HG02943 (cell line): ENCODE results near the gene CAPN7.
A peak's percentile ranks its signal among the peaks of the same experiment; 100 is the strongest.

Experiments
- ATAC-seq: cut with Tn5 transposase; IDR thresholded peaks from one replicate; pipeline ENCODE4 v1.9.1; 2021; ENCODE audit warnings: mild to moderate bottlenecking, low read depth, moderate library complexity; ENCODE audit not compliant: unreplicated experiment

Gene CAPN7

DNA sequence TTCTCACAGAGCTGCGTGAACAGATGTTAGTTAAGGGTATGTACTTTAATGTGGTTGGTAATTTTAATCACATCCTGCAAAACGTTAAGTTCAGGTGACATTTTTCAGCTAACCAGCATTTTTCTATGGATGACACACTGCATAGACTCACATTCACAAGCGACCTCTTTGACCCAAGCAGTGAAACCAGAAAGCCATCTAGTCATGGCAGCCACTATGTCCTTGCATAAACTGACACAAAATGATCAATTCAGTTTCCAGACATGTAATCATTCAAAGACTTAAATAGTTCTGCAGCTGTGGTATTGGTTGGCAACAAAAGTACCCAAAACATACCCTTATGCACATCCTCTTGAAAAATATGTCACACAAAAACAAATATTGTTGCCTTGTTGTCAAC lies 7.4 kb upstream of the CAPN7 start:
- ATAC-seq: no peak

DNA sequence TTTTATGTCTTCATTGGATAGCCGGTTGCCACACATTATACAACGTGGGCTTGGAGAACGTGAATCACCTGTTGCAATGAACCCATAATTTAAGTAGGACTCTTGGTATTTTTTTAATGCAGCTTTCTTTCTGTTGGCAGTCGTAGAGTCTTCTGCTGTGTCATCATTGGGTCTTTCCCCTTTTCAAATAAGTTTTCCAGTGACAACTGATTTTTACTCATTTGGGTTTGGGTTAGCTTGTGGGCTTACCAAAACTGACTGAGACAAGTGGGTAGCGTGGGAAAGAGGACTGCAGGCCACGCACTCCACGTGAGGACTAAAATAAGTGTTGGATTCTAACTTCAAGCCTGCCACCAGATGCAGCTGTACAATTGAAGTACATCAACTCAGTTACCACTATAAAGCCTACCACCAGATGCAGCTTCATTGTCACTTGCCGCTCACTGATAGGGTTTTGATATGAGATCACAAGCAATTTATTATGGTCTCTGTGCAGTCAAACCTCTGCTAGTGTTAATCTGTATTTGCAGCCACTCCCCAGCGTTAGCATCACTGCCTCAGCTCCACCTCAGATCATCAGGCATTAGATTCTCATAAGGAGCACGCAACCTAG lies 6.4 kb upstream of the CAPN7 start:
- no peak for ATAC-seq

DNA sequence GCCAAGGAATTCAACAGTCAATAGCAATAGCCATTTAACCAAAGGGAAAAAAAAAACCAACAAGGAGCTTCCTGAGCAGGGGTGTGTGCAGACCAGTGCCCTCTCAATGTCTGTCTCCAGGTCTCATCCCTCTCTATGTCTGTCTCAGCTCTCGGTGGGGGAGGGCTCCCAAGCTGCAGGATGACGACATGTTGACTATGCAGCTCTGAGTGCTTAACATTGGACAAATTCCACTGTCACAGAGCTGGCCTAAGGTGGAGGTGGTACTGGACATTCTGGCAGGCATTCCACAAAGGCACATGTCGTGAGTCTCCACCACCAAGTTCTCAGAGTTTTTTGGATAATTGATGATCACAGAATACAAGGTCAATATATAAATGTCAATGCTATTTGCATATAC lies 2.0 kb upstream of the CAPN7 start:
- no peak for ATAC-seq

DNA sequence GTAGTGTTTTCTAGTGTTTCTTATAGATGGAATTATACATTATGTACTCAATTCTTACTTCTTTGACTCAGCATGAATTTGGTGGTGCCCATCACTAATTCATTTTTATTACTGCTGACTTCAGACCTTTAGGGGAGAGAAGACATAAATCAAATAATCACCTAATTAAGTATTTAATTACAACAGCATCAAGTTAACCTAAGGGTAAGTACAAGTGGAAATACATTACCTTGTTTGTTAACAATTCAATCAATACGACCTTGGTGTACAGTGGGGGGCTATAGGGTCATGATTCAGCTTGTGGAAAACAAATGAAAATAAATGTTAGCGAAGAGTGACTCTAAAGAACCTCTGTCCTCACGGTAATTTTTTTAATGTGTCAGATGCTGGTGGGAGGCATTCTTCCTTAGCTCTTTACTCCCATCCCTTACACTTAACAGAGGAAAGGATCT lies 538 bp upstream of the CAPN7 start:
- ATAC-seq: no peak

DNA sequence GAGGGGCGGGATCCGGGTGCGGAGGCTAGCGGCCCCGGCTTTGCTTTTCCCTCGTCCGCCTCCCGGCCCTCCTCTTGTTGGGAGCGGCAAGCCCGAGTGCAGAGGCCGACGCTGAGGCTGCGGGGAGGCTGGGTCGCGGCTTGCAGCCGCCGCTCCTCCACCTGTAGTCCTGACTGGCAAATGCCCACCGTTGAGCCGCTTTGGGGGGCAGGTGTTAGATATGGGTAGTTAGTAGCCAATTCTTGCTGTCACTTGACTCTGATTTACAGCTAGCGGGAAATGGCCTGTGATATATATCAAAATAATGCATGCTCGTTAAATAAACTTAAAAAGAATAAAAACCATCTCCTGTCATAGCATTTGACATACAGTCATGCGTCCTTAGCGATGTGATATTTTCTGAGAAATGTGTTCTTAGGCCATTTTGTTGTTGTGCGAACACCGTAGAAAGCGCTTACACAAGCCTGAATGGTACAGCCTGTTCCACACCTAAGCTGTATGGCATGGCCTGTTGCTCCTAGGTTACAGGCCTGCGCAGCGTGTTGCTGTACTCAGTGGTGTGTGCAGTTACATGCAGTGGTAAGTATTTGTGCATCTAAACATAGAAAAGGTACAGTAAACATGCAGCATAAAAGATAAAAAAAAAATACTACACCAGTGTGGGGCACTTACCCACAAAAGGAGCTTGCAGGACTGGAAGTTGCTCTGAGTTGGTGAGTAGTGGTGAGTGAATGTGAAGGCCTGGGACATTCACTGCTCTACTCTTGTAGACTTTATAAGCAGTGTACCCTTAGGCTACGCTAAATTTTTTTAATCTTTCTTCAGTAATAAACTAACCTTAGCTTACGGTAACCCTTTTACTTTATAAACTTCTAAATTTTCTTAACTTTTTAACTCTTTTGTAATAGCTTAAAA lies 873 bp downstream of the CAPN7 start:
- ATAC-seq: peak; percentile 9

DNA sequence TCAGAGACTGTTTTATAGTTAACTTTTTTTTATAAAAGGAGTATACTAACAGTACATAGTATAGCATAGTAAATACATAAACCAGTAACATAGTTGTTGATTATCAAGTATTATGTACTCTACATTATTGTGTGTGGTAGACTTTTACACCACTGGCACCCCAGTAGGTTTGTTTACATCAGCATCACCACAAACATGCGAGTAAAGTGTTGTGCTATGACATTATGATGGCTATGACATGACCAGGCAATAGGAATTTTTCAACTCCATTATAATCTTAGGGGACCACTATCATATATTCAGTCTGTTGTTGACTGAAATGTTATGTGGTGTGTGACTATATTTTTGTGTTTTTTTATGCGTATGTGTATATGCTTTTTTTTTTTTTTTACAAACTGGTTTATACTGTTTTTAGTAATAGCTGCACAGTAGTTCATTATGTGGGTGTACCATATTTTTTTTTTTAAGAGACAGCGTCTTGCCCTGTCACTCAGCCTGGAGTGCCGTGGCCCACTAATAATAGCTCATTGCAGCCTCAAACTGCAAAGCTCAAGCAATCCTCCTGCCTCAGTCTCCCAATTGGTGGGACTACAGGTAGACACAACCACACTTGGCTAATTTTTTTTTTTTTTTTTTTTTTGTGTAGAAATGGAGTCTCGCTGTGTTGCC lies 1.9 kb downstream of the CAPN7 start:
- ATAC-seq: no peak

DNA sequence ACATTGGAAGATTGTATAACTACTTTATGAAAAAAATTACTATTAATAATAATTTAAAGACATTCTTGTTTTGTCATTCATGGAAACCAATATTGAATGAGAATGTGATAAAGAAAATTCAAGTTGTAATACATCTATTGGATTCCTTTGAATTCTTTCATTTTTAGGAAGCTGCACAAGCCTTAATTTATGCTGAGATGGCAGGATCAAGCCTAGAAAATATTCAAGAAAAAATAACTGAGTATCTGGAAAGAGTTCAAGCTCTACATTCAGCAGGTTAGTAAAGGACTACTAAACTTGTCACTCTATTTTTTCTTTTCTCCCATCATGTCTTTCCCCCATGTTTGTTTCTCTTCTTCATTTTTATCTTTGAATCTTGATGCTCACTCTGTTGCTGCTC lies 5.9 kb downstream of the CAPN7 start:
- ATAC-seq: no peak

DNA sequence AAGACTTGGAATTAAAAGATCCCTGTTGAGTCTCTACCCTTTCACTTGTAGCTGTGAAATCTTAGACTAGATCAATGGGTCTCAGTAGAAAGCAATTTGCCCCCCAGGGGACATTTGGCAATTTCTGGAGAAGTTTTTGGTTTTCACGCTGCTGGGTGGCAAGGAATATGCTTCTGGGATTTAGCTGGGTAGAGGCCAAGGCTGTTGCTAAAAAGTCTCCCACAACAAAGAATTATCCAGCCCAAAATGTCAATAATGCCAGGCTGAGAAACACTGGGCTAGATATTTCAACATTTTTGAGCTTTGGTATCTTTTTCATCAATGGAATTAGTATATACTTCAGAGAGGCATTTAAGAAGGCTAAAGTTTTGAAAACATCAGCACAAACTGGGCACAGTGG lies 8.7 kb downstream of the CAPN7 start:
- ATAC-seq: no peak

DNA sequence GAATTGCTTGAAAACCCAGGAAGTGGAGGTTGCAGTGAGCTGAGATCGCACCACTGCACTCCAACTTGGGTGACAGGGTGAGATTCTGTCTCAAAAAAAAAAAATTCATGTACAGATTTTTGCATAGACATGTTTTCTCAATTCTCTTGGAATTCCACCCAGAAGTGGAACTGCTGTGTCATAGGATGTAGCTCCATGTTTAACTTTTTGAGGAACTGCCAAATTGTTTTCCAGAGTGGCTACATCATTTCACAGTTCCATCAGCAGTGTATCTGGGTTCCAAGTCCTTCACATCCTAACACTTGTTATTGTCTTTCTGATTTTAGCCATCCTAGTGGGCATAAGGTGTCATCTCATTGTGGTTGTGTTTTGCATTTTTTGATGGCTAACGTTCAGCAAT lies 9.9 kb downstream of the CAPN7 start:
- no peak for ATAC-seq

DNA sequence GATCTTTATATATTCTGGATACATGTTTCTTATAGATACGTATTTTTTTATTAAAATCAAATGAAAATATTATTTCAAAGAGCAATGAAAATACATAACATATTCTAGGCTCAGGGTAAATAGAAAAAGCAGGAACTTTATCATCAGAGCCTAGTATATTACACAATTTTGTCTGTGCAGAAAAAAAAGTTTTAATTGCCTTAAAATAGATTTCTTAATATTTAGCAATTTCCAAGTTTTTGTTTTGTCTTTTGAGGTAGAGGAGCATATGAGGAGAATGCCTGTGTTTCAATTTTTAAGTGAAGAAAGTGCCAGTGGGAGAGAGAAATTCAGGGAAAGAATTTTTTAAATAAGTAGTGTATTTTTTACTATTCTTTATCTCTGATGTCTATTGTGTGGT lies 10.5 kb downstream of the CAPN7 start:
- ATAC-seq: no peak

DNA sequence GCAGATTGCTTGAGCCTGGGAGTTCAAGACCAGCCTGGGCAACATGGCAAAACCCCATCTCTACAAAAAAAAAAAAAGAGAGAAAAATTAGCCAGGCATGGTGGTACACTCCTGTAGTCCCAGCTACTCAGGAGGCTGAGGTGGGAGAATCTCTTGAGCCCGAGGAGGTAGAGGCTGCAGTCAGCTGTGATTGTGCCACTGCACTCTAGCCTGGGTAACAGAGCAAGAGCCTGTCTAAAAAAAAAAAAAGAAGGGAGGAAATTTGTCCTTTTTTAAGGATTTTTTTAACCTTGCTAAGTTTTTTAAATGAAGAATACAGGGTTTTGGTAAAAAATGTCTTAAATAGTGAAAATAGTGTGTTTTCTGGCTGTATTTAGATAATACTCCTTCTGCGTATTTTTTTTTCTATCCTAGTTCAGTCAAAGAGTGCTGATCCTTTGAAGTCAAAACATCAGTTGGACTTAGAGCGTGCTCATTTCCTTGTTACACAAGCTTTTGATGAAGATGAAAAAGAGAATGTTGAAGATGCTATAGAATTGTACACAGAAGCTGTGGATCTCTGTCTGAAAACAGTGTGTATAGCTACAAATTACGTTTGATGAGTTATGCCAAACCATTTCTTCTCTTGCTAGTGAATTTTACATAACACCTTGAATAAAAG lies 11.1 kb downstream of the CAPN7 start:
- ATAC-seq: no peak

DNA sequence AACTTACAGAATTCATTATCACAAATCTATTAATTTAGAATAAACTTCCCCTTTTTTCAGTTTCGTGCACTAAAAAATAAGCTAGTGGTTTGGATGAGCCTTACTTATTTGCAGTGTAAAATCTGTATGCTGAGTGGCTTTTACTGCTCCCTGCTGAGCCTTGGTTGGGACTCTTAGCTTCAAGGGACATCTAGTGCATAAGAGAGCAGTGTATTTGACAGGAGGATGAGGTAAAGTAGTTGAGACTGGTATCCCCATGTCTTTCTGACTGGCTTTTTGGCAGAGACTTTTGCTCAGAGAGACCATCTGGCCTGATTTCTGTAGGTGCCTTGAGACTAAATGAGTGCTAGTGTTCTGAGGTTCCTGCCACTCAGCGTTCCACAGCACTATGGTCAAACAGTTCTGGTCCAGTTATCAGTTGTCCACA lies 11.8 kb downstream of the CAPN7 start:
- ATAC-seq: no peak

DNA sequence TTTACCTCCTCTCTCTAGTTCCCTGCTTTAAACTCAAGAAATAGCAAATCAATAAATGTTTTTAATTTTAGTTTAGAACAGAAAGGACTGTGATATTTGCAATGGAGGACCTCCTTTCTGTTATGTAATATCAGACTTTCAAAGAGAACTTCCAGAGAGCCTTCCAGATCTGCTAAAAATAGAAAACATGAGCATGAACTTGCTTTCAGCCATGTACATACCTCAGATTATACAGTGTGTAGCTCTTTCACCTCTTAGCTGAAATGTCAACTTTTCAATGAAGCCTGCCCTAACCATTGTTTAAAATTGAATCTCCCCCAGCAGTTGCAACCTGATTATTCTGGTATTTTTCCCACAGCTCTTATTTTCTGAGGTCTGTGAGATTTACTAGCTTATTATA lies 12.6 kb downstream of the CAPN7 start:
- no peak for ATAC-seq

DNA sequence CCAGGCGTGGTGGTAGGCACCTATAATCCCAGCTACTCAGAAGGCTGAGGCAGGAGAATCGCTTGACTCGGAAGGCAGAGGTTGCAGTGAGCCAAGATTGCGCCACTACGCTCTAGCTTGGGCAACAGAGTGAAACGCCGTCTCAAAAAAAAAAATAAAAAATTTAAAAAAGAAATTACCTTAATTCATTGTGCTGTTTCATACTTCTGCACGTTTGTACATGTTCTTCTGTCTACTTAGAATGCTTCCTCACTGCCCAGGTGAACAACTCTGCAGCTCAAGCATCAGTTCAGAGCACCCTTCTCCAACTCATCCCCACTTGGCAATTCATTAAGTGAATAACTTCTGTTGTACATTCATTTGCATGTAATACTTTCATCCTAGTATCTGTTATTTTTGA lies 14.0 kb downstream of the CAPN7 start:
- no peak for ATAC-seq

DNA sequence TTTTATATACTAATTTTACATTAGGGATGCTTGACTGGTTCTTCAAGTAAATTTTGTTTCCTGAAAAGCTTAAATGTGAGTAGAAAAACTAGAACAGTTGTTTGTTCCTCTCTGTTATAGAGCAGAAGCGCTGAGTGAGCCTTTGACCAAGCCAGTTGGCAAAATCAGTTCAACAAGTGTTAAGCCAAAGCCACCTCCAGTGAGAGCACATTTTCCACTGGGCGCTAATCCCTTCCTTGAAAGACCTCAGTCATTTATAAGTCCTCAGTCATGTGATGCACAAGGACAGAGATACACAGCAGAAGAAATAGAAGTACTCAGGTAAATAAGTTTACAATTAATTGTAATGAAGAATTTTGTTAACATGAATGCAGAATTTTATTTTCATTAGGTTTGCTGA lies 14.6 kb downstream of the CAPN7 start:
- ATAC-seq: no peak

DNA sequence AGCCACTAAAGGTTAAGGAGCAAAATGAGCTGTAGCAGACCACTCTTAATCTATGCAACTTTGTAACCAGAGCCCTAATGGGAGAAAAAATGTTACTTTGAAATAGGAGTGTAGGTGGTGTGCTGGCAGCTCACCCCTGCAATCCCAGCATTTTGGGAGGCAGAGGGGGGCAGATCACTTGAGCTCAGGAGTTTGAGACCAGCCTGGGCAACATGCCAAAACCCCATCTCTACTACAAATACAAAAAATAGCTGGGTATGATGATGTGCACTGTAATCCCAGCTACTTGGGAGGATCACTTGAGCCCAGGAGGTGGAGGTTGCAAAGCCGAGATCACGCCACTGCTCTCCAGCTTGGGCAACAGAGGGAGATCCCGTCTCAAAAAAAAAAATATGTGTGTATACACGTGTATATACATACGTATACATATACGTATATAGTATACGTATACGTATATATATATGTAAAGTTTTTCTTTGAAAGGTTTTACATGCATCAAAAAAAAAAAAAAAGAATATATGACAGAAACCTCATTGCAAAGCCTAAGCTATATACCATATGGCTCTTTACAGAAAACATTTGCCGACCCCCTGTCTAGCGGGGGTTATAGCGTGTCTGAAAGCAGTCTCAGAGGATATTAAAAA lies 15.7 kb downstream of the CAPN7 start:
- no peak for ATAC-seq

DNA sequence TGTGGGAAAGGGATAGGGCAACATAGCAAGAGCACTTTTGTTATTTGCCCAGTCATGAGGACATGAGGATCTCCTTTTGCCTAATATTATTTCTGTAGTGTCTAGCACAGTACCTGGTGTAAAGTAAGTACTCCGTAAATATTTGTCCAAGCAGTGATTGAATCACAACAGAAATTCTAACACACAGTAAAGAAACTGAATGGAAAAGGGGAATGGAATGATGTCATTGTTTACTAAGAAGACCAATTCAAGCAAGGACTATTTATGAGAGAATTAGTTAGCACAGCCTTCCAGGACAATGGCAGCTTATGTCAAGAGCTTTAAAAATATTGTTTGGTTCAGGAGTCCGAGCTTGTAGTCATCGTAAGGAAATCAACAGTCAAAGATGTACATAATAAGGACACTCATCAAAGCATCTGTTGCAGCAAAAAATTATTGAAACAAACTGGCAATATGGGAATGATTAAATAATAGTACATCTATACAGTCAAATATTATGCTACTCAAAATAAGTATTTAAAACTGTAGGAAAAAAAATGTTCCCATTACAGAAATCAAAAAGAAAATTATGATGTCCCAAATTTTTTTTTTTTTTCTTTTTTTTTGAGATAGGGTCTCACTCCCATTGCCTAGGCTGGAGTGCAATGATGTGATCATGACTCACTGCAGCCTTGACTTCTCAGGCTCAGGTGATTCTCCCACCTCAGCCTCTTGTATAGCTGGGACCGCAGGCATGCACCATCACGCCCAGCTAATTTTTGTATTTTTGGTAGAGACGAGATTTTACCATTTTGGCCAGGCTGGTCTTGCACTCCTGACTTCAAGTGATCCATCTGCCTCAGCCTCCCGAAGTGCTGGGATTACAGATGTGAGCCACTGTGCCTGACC lies 17.9 kb downstream of the CAPN7 start:
- ATAC-seq: no peak

DNA sequence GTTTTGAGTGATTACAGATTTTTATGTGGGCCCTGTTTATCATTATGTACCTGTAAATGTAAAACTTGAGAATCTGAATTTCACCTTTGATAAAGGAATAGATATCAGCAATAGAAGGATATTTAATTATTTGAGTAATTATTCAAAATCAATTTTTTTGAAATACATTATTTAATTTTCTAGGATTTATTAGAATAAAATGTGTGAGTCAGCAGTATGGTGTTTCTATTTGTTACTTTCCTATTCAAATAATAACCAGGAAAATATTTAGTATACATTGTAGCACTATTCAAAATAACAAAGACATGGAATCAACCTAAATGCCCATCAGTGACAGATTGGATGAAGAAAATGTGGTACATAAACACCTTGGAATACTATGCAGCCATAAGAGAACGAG lies 22.1 kb downstream of the CAPN7 start:
- ATAC-seq: no peak

DNA sequence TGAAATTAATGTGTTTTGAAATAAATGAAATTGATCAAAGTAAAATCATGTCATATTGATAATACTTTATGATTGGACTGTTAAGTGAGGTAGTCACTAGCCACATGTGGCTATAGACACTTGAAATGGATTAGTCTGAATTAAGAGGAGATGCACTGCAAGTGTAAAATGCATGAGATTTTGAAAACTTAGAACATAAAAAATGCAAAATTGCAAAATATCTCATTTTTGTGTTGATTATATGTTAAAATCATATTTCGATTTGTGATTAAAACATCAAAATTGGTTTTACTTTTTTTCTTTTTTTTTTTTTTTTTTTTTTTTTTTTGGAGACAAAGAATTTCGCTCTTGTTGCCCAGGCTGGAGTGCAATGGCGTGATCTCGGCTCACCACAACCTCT lies 23.2 kb downstream of the CAPN7 start:
- no peak for ATAC-seq

DNA sequence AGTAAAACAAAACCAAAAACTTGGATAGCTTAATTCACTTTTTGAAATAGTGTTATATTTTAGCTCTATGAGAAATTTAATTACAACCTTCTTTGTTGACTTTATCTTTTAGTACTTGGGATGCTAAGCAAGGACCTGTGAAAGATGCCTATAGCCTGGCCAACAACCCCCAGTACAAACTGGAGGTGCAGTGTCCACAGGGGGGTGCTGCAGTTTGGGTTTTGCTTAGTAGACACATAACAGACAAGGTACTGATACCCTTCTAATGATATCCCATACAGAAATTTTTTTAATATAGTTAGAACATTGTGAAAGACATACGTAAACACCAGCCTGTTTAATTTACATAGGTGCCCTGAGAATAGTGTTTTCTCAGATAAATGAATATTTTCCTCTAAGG lies 35.3 kb downstream of the CAPN7 start:
- no peak for ATAC-seq
